Measurements from ENCODE around the gene ADAMTSL5.

DNA sequence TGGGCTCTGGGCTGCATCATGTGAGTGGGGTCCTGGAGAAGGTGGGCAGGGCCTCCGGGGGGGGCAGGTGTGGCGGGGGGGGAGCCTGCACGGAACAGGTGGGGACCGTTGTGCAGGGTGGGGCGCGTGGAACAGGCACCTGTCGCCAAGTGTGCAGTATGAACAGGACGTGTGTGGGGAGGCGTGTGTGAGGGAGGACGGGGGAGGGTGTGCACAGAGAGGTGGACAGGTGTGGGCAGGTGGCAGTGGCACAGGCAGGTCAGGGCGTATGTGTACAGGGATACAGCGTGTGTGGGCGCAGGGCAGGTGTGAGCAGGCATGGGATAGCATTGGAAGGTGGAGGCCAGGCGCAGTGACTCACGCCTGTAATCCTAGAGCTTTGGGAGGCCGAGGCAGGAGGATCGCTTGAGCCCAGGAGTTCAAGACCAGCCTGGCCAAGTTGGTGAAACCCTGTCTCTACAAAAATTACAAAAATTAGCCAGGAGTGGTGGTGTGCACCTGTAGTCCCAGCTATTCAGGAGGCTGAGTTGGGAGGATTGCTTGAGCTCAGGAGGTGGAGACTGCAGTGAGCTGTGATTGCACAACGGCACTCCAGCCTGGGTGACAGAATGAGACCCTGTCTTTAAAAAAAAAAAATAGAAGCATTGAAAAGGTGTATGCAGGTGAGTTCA is 14.3 kb upstream of the ADAMTSL5 start:
- TF ChIP-seq EZH2 (IDR thresholded peaks at IDR 0.05; ENCODE audit: borderline replicate concordance, insufficient read depth, low read length, poor library complexity, severe bottlenecking) (no peak), TAF1 (IDR thresholded peaks at IDR 0.05; ENCODE audit: low read depth) (no peak), CTCF (IDR thresholded peaks at IDR 0.05; ENCODE audit: poor library complexity, severe bottlenecking) (no peak), EP300 (conservative IDR thresholded peaks at IDR 0.05; ENCODE audit: poor library complexity, severe bottlenecking) (no peak), POLR2AphosphoS5 (IDR thresholded peaks at IDR 0.05) (no peak), MXI1 (conservative IDR thresholded peaks at IDR 0.05; ENCODE audit: poor library complexity, severe bottlenecking) (no peak), SMC3 (conservative IDR thresholded peaks at IDR 0.05; ENCODE audit: poor library complexity) (no peak)
- TF ChIP-seq, protein P1, sequence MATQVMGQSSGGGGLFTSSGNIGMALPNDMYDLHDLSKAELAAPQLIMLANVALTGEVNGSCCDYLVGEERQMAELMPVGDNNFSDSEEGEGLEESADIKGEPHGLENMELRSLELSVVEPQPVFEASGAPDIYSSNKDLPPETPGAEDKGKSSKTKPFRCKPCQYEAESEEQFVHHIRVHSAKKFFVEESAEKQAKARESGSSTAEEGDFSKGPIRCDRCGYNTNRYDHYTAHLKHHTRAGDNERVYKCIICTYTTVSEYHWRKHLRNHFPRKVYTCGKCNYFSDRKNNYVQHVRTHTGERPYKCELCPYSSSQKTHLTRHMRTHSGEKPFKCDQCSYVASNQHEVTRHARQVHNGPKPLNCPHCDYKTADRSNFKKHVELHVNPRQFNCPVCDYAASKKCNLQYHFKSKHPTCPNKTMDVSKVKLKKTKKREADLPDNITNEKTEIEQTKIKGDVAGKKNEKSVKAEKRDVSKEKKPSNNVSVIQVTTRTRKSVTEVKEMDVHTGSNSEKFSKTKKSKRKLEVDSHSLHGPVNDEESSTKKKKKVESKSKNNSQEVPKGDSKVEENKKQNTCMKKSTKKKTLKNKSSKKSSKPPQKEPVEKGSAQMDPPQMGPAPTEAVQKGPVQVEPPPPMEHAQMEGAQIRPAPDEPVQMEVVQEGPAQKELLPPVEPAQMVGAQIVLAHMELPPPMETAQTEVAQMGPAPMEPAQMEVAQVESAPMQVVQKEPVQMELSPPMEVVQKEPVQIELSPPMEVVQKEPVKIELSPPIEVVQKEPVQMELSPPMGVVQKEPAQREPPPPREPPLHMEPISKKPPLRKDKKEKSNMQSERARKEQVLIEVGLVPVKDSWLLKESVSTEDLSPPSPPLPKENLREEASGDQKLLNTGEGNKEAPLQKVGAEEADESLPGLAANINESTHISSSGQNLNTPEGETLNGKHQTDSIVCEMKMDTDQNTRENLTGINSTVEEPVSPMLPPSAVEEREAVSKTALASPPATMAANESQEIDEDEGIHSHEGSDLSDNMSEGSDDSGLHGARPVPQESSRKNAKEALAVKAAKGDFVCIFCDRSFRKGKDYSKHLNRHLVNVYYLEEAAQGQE (IDR thresholded peaks at IDR 0.05; ENCODE audit: borderline replicate concordance): no peak

Data from neural cell (in vitro differentiated cells).